ENCODE measurements around the gene INPP5E. TPM values are rescaled to one million over a fixed set of nuclear protein-coding genes. Genes with fewer than 3 reads are reported as not detected.

The INPP5E gene
- total RNA-seq, 4 donors from 2014 or later = 10.2 to 21.3 (median 13.4) TPM

DNA sequence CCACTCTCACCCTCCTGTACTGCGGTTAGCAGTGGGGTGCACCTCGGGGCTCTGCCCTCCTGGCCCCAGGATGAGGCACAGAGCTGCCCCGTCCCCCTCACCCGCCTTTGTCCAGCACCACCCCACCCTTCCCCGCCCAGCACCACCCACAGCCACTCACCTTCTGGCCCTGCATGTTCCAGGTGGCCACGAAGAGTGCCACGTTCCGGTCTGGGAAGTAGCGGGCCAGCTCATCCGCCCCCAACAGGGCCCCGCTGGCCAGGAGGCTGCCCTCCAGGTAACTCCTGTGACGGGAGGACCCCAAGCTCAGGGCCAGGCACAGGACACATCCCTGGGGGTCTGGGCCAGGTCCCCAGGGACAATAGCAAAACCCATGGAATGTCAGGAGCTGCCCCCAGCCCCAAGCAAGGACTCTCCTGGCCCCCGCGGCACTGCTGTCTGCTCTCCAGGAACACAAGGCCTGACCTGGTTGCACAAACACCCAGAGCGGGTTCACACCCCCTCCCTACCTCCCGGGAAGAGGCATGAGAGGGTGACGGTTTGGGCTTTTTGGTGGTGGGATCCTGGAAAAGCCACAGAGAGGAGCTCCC lies 5.0 kb downstream of the INPP5E start:
- H3K4me1 ChIP-seq = peaks cover 14 to 20% of the 10 kb centered on the region in 2 donors
- no peaks in the 10 kb centered on the region for H3K9me3 ChIP-seq
- H3K27me3 ChIP-seq = no peaks in the 10 kb centered on the region
- TF ChIP-seq, protein P1, sequence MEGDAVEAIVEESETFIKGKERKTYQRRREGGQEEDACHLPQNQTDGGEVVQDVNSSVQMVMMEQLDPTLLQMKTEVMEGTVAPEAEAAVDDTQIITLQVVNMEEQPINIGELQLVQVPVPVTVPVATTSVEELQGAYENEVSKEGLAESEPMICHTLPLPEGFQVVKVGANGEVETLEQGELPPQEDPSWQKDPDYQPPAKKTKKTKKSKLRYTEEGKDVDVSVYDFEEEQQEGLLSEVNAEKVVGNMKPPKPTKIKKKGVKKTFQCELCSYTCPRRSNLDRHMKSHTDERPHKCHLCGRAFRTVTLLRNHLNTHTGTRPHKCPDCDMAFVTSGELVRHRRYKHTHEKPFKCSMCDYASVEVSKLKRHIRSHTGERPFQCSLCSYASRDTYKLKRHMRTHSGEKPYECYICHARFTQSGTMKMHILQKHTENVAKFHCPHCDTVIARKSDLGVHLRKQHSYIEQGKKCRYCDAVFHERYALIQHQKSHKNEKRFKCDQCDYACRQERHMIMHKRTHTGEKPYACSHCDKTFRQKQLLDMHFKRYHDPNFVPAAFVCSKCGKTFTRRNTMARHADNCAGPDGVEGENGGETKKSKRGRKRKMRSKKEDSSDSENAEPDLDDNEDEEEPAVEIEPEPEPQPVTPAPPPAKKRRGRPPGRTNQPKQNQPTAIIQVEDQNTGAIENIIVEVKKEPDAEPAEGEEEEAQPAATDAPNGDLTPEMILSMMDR (IDR thresholded peaks at IDR 0.05) = no peak
- TF ChIP-seq POLR2A (IDR thresholded peaks at IDR 0.05) = no peak
- H3K4me3 ChIP-seq (replicated peaks in 1 of 3) = no peak overlapping the region
- no peak overlapping the region for H3K27ac ChIP-seq
- no peak for DNase-seq
- intact Hi-C loops (cut with DNase I) = loop anchor here (5.0 kb wide), 1 partner anchor 32 kb away; the partner anchor contains the start of gene SNAPC4
- WGBS, 2 donors = 93 to 96% methylated on average over 11 to 16 of the region's 17 CpGs
- H3K36me3 ChIP-seq = peaks cover 9 to 13% of the 10 kb centered on the region in 2 donors

DNA sequence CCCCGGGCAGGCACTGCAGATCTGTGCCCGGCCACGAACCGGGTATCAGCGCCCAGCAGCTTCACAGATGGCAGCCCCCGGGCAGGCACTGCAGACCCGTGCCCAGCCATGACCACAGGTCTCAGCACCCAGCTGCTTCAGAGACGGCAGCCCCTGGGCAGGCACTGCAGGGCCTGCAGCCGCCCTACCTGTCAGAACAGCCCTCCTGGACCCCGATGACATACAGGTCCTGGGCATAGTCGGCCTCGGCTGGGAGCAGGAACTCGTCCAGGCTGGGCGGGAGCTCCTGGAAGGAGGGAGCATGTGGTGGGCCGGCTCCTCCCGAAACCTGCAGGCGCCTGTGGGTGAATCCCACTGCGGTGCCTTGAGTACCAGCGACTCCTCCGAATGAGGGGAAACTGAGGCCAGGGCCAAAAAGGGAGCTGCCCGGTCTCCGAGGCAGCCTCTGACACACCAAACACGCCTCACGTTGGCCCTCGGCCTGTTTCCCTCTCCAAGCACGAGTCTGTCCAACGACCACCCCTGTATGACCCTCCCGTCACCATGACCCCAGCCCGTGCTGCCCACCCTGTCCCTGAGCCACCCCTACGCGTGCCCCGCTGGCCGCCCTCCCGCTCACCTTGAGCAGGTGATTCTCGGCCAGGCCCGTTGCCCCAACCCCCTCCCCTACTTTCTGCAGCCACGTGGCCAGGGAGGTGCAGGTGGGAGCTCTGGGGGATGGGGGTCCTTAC lies 5.6 kb downstream of the INPP5E start:
- no peak overlapping the region for H3K27ac ChIP-seq
- peaks cover 9 to 20% of the 10 kb centered on the region in 2 donors for H3K36me3 ChIP-seq
- intact Hi-C loops (cut with DNase I) = no loop called here
- no peaks in the 10 kb centered on the region for H3K9me3 ChIP-seq
- no peak for TF ChIP-seq POLR2A (IDR thresholded peaks at IDR 0.05)
- TF ChIP-seq, protein P1 (IDR thresholded peaks at IDR 0.05) = no peak
- DNase-seq = no peak
- WGBS, 2 donors = 93 to 95% methylated on average over 22 to 32 of the region's 37 CpGs
- H3K4me3 ChIP-seq (replicated peaks in 1 of 3) = no peak overlapping the region
- peaks cover 14 to 20% of the 10 kb centered on the region in 2 donors for H3K4me1 ChIP-seq
- no peaks in the 10 kb centered on the region for H3K27me3 ChIP-seq

DNA sequence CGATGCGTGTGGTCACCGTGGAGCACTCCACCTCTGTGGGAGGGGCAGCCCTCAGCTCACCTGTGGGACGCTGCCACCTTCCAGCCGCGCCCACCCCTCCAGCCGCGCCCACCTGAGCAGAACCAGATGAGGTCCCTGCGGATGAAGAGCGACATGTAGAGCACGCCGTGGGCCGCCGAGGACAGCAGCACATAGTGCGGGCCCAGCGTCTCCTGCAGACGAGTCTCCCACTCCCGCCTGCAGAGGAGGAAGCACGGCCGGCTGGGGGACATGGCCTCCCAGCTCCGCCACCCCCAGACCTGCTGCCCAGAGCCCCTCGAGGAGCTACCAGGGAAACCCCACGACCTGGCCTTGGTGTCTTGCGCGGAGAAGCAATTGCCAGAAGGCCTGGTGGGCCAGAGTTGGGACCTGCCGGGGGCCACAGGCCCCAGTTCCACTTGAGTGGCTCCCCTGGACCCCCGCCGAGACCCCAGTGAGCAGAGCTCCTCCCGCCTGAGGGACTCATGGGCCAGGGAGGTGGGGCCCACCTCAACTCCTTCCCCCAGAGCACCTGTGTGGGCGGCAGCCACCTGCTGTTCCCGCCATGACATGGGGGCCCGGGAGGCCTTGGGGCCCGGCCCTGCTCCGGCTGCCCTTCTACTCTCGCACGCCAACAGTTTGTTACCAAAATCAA lies 6.5 kb downstream of the INPP5E start:
- WGBS, 2 donors = 91 to 93% methylated on average over 19 to 26 of the region's 36 CpGs
- intact Hi-C loops (cut with DNase I) = no loop called here
- peaks cover 9 to 21% of the 10 kb centered on the region in 2 donors for H3K36me3 ChIP-seq

DNA sequence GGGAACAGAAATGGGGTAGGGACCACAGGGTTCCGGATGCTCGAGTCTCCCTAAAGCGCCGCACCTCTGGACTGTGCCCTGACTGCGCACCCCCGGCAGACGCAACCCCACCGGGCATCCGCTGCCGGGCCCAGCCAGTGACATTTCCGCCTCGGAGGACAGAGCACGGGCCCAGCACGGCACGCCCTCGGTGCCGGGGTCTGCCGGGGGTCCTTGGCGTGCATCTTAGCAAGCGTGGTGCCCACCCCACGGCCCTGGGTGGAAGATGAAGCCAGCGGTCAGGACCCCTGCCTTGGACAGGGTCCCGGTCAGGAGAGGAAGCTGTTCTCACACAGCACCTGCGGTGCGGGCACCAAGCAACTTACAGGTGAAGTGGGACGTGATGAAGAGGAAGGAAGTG lies 7.1 kb downstream of the INPP5E start:
- Histone ChIP-seq H3K27me3 (no peaks in the 10 kb centered on the region), H3K9me3 (no peaks in the 10 kb centered on the region), H3K4me3 (replicated peaks in 1 of 3) (no peak overlapping the region), H3K4me1 (peaks cover 3 to 13% of the 10 kb centered on the region in 2 donors), H3K27ac (no peak overlapping the region), H3K36me3 (peaks cover 9 to 21% of the 10 kb centered on the region in 2 donors)
- intact Hi-C loops (cut with DNase I) = no loop called here
- TF ChIP-seq POLR2A (IDR thresholded peaks at IDR 0.05) = no peak
- TF ChIP-seq, protein P1 (IDR thresholded peaks at IDR 0.05) = no peak
- DNase-seq = no peak
- 89 to 92% methylated on average over 23 to 26 of the region's 26 CpGs for WGBS, 2 donors

More for the DNA sequence above, 6.5 kb downstream of the INPP5E start:
- Histone ChIP-seq H3K27me3 (no peaks in the 10 kb centered on the region), H3K27ac (no peak overlapping the region), H3K4me1 (peaks cover 9 to 19% of the 10 kb centered on the region in 2 donors), H3K4me3 (replicated peaks in 1 of 3) (no peak overlapping the region), H3K9me3 (no peaks in the 10 kb centered on the region)
- TF ChIP-seq, protein P1 (IDR thresholded peaks at IDR 0.05) = no peak
- TF ChIP-seq POLR2A (IDR thresholded peaks at IDR 0.05) = no peak
- no peak for DNase-seq
